Measurements from ENCODE around the gene EMC8.

DNA sequence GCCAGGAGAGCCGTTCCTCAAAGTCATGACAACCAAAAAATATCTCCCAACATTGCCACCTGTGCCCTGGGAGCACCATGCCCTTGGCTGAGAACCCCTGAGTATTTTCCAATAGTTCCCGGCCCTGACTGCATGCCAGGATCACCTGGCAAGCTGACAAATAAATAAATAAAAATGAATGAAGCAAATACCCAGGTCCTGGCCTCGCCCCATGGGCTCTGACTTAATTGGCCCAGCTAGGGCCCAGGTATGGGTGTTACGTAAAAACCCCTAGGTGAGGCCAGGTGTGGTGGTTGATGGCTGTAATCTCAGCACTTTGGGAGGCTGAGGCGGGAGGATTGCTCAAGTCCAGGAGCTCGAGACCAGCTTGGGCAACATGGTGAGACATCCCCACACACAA lies 45.8 kb downstream of the EMC8 start:
- TF ChIP-seq SMC3 (IDR thresholded peaks at IDR 0.05; ENCODE audit: low read depth, low read length) (no peak), EZH2phosphoT487 (IDR thresholded peaks at IDR 0.05; ENCODE audit: borderline replicate concordance, low read depth) (no peak)
- TF ChIP-seq, protein P1, sequence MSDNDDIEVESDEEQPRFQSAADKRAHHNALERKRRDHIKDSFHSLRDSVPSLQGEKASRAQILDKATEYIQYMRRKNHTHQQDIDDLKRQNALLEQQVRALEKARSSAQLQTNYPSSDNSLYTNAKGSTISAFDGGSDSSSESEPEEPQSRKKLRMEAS (IDR thresholded peaks at IDR 0.05; ENCODE audit: low read depth) = no peak
